ENCODE measurements around the gene TBC1D25. TPM values are rescaled to one million over a fixed set of nuclear protein-coding genes. Genes with fewer than 3 reads are reported as not detected.

Gene TBC1D25, protein sequence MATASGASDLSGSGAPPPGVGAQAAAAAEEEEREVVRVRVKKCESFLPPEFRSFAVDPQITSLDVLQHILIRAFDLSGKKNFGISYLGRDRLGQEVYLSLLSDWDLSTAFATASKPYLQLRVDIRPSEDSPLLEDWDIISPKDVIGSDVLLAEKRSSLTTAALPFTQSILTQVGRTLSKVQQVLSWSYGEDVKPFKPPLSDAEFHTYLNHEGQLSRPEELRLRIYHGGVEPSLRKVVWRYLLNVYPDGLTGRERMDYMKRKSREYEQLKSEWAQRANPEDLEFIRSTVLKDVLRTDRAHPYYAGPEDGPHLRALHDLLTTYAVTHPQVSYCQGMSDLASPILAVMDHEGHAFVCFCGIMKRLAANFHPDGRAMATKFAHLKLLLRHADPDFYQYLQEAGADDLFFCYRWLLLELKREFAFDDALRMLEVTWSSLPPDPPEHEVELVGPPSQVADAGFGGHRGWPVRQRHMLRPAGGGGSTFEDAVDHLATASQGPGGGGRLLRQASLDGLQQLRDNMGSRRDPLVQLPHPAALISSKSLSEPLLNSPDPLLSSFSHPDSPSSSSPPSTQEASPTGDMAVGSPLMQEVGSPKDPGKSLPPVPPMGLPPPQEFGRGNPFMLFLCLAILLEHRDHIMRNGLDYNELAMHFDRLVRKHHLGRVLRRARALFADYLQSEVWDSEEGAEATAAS
- 10 to 100 TPM; 11.4 to 13.6 TPM for total RNA-seq

DNA sequence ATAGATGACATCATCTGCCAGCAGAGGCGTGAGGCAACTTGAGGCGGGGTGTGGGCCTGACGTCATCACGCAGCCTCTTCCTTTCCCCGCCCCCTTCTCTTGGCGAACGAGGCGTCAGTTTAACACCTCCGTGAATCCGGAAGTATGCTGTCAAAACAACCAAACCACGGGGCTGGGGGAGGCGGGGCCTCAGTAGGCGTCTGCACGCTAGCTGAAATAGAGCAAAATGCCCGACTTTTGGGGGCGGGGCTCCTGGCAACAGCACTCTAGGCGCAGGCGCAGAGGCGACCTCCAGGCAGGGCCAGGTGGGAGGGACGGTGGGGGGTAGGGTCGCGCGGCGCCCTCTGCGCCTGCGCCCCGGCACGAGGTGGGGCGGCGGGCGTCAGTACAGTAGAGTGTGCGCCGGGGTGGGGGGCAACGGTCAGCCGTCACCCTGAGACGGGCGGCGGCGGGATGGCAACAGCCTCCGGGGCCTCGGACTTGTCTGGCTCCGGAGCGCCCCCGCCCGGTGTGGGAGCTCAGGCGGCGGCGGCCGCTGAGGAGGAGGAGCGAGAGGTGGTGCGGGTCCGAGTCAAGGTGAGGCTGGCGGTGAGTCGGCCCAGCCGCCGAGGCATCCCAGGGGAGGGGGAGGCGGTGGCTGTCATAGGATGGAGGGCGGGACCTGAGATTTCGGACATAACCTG is at the start of gene TBC1D25:
TSS of gene TBC1D25 (plus strand) at position 370 of the 683 bp plus-strand sequence. CDS start at position 454, 84 bp downstream.
- Histone ChIP-seq H3K9me3 (no peaks in the 10 kb centered on the region), H3K36me3 (no peaks in the 10 kb centered on the region), H3K27ac (peak within 1 kb of the TSS; percentile 66 to 80), H3K4me1 (ENCODE audit: control insufficient read depth in 1 of 2, low read depth in 2 of 2) (peaks cover 0 to 8% of the 10 kb centered on the region in 2 donors), H3K27me3 (replicated peaks; ENCODE audit: insufficient read depth) (no peaks in the 10 kb centered on the region), H3K4me3 (peak within 1 kb of the TSS; percentile 86)
- TF ChIP-seq CTCF (IDR thresholded peaks at IDR 0.05): peak; percentile 29
- ATAC-seq (ENCODE audit: insufficient number of reproducible peaks, low FRiP score, low read depth): peak; percentile 95
- peak; percentile 93 for DNase-seq (ENCODE audit: low spot score)

GRCh38 chrX:48489892-48490291 is 49.6 kb upstream of the TBC1D25 start:
- H3K36me3 ChIP-seq: no peaks in the 10 kb centered on the region
- no peak for TF ChIP-seq CTCF (IDR thresholded peaks at IDR 0.05)
- H3K27ac ChIP-seq: no peak overlapping the region
- H3K9me3 ChIP-seq: no peaks in the 10 kb centered on the region
- H3K4me3 ChIP-seq: no peak overlapping the region
- no peak for DNase-seq (ENCODE audit: low spot score)
- no peaks in the 10 kb centered on the region for H3K4me1 ChIP-seq (ENCODE audit: control insufficient read depth in 1 of 2, low read depth in 2 of 2)
- no peak for ATAC-seq (ENCODE audit: insufficient number of reproducible peaks, low FRiP score, low read depth)
- no peaks in the 10 kb centered on the region for H3K27me3 ChIP-seq (replicated peaks; ENCODE audit: insufficient read depth)

DNA sequence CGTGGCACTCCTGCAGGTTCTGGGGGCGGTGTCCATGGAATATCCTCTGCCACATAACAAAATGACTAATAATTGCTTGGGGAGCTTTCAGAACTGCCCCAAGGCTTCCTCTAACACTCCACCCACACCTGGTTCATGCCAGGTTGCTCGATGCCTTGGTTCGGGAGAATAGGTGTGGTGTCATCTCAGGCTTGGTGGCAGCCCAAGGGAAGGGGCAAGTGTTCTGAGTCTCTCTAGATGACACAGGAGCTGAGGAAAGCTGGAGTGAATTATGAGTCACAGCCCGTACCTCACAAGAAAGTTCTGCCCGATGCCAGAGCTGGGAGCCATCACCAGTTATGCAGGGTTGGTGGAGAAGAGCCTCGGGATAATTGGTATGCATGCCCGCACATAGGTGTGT is 48.9 kb upstream of the TBC1D25 start:
- no peak for DNase-seq (ENCODE audit: low spot score)
- Histone ChIP-seq H3K9me3 (no peaks in the 10 kb centered on the region), H3K27ac (no peak overlapping the region), H3K4me1 (ENCODE audit: control insufficient read depth in 1 of 2, low read depth in 2 of 2) (no peaks in the 10 kb centered on the region), H3K27me3 (replicated peaks; ENCODE audit: insufficient read depth) (no peaks in the 10 kb centered on the region), H3K4me3 (no peak overlapping the region), H3K36me3 (no peaks in the 10 kb centered on the region)
- no peak for ATAC-seq (ENCODE audit: insufficient number of reproducible peaks, low FRiP score, low read depth)
- TF ChIP-seq CTCF (IDR thresholded peaks at IDR 0.05): no peak

GRCh38 chrX:48491809-48492208 is 47.7 kb upstream of the TBC1D25 start:
- ATAC-seq (ENCODE audit: insufficient number of reproducible peaks, low FRiP score, low read depth) (no peak), DNase-seq (ENCODE audit: low spot score) (no peak)
- no peaks in the 10 kb centered on the region for H3K9me3 ChIP-seq
- no peak for TF ChIP-seq CTCF (IDR thresholded peaks at IDR 0.05)
- H3K4me1 ChIP-seq (ENCODE audit: control insufficient read depth in 1 of 2, low read depth in 2 of 2): no peaks in the 10 kb centered on the region
- no peak overlapping the region for H3K4me3 ChIP-seq
- H3K27me3 ChIP-seq (replicated peaks; ENCODE audit: insufficient read depth): no peaks in the 10 kb centered on the region
- no peaks in the 10 kb centered on the region for H3K36me3 ChIP-seq
- H3K27ac ChIP-seq: no peak overlapping the region

Measured in thoracic aorta (tissue), 2 donors.